AG20443 (cell line): ENCODE measurements around the gene SAAL1.
"Not testable (repeated sequence)": the region's sequence is repeated elsewhere in the genome, so short reads cannot be mapped to it uniquely, and the experiment has no call there.

Experiments
- DNase-seq: peaks from one replicate; pipeline ENCODE4 v3.0.0; 2012; ENCODE audit warnings: low spot score, mixed read lengths

SAAL1 gene, protein sequence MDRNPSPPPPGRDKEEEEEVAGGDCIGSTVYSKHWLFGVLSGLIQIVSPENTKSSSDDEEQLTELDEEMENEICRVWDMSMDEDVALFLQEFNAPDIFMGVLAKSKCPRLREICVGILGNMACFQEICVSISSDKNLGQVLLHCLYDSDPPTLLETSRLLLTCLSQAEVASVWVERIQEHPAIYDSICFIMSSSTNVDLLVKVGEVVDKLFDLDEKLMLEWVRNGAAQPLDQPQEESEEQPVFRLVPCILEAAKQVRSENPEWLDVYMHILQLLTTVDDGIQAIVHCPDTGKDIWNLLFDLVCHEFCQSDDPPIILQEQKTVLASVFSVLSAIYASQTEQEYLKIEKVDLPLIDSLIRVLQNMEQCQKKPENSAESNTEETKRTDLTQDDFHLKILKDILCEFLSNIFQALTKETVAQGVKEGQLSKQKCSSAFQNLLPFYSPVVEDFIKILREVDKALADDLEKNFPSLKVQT

GRCh38 chr11:18105802-18106574, at the start of gene SAAL1:
TSS of gene SAAL1 (minus strand) at chr11:18106082. CDS start at chr11:18106041, 41 bp downstream.
- DNase-seq = peak; percentile 95

DNA sequence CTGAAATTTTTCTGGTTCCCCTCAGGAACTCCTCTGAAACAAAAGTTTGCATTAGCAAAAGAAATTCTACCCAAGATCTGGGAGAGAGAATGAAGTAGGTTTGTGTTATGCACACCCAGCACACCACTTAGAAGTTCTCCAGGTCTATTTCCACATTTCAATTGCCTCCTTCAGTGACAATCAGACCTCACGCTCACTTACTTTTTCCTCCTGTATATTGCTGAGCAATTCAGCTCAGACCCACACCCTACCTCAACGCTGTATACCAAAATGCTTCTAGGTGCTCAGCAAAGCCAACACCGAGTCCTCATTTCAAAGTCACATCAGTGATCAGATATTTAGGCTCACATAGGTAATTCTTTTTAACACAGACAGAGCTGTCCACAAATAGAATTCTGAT, 45.7 kb upstream of the SAAL1 start:
- DNase-seq = no peak

DNA sequence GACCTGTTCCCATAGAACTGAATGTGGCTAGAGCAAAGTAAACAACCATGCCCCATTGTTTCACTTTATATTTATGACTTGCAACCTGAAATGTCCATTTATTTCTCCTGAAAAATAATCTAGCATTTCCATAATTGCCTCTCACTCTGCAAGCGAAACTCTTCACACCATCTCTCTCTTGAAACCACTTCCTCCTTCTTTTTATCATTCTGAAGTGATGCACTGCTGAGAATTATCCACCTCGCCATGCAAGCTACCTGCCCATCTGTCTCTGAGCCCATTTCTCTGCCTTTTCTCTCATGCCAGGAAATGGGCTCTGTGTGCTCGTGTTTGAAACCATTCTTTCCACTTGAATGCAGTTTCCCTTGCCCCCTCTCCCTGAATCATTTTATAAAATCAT, 40.0 kb upstream of the SAAL1 start:
- no peak for DNase-seq

DNA sequence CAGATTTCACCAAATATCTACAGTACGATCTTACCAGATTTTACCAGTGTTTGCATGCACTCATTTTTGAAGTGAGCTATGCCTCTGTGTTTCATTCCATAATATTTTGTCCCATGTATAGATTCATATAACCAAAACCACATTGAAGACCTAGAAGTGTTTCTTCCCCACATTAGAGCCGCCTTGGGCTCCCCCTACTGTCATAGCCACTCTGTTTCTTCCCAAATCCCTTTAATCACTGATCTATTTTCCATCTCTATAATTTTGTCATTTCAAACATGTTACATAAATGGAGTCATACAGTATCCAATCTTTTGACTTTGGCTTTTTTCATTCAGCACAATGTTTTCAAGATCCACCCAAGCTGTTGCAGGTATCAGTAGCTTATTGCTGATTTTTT, 39.1 kb upstream of the SAAL1 start:
- DNase-seq = no peak

- no peak for DNase-seq
Measured at GRCh38 chr11:18144243-18144642, 38.4 kb upstream of the SAAL1 start.

GRCh38 chr11:18140145-18140544, 34.3 kb upstream of the SAAL1 start:
- DNase-seq = no peak

- DNase-seq = no peak
Measured at GRCh38 chr11:18137186-18137800, 31.4 kb upstream of the SAAL1 start.

DNA sequence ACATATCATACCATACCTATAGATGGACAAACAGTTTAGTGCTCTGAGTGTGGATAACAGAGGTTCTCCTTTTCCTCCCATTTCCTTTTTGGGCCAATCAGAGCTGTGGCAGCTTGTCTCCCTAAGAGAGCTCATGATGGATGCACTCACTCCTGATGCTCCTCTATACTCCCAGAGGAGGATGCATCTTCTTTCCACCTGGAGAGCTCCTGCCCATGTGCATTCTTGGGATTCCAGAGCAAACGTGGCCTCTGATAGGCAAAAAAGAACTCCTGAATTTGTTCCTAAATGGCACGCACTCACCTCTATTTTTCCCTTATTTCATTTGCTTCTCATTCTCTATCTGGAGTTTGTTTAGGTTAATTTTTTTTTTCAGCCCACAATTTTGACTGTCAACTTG, 29.4 kb upstream of the SAAL1 start:
- DNase-seq = no peak

DNA sequence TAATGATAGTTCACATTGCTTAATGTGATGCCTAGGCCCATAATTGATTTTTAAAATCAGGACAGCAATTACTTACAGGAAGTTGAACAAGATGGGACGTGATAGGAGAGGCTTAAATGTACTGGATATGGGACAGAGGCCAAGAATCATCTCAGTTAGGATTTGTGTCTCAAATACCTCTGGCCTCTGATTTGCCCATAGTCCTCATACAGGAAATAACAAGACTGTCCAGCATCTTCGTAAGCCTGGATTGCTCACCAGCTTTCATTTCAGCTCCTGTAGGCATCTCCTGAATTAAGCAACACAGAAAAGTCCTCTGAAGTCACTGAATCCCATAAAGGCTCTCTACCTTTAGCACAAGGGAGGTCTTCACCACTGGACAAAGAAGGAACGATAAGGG, 26.5 kb upstream of the SAAL1 start, which contains the start of gene MRGPRX3:
MRGPRX3 (plus strand) TSS at position 231 of the 400 bp plus-strand sequence. CDS start 4,632 bp downstream, outside the sequence.
- no peak for DNase-seq

DNA sequence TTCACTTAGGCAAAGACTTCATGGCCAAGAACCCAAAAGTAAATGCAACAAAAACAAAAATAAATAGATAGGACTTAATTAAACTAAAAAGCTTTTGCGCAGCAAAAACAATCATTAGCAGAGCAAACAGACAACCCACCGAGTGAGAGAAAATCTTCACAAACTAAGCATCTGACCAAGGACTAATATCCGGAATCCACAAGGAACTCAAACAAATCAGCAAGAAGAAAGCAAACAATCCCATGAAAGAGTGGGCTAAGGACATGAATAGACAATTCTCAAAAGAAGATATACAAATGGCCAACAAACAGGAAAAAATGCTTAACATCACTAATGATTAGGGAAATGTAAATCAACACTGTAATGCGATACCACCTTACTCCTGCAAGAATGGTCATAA, 25.2 kb upstream of the SAAL1 start:
- DNase-seq = not testable (repeated sequence)

- not testable (repeated sequence) for DNase-seq
Measured at GRCh38 chr11:18121331-18121828, 15.5 kb upstream of the SAAL1 start.

- peak; percentile 78 for DNase-seq
Measured at GRCh38 chr11:18115360-18116127, 9.7 kb upstream of the SAAL1 start.

GRCh38 chr11:18111005-18111404, 5.1 kb upstream of the SAAL1 start:
- no peak for DNase-seq

DNA sequence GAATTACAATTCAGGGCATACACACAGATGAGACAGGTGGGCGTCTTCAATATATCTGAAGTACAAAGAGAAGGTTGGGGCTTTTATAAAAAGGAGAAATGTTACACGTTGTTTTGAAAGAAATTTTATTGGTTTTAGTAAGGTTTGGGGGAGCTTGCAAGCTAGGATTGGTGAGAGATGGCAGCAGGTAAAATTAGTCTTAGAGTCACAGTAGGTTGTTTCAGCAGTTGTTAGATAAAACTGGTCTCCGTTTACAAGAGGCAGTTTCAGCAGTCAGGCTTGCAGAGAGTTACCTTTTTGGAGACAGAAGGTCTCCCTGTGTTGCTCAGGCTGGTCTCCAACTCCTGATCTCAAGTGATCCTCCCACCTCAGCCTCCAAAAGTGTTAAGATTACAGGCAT, 2.4 kb upstream of the SAAL1 start:
- DNase-seq = no peak

- DNase-seq = no peak
Measured at GRCh38 chr11:18106688-18107087, 806 bp upstream of the SAAL1 start.

- no peak for DNase-seq
Measured at GRCh38 chr11:18105086-18105801, 638 bp downstream of the SAAL1 start.

DNA sequence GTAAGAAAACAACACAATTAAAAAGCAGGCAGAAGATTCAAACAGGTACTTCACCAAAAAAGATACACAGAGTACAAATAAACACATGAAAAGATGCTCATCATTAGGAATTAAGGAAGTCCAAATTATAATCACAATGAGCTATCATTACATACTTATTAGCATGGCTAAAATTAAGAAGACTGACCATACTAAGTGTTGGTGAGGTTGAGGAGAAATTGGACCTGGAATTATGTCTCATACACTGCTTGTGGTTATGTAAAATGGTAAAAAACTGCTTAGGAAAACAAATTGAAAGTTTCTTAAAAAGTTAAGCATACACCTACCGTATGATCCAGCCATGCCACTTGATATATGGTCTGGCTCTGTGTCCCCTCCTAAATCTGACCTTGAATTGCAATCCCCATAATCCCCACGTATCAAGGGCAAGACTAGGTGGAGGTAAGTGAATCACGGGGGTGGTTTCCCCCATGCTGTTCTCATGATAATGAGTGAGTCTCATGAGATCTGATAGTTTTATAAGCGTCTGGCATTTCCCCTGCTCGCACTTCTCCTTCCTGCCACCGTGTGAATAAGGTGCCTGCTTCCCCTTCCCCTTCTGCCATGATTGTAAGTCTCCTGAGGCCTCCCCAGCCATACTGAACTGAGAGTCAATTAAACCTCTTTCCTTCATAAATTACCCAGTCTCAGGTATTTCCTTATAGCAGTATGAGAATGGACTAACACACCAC, 4.8 kb downstream of the SAAL1 start:
- DNase-seq = no peak

GRCh38 chr11:18093959-18094358, 11.9 kb downstream of the SAAL1 start:
- DNase-seq = no peak

DNA sequence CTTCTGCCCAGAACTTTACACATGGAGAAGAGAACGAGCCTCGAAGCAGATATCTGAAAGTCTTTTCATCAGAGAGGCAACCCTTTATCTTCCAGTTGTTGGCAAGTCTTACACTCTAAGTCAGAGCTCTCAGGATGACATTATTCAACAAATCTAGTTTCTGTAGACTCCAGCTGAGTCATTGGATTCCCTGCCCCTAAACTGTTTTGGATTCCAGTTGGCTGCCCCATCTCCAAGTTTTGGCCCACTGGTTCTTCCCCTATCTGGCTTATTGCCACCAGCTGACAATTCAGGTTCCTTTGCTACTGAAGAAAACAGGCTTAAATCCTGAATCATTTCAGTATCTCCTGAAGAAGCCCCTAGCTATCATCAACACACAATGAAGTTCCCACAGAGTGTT, 14.2 kb downstream of the SAAL1 start:
- DNase-seq = no peak

GRCh38 chr11:18088966-18089365, 16.9 kb downstream of the SAAL1 start:
- DNase-seq = no peak
